Stimulated activated CD4-positive, alpha-beta T cell treated with anti-CD3 and anti-CD28 coated beads, Interleukin-4, amount 100 ng/mL, for 48 hours (primary cell): ENCODE results near the gene EHD1.

Source experiments
- DNase-seq, 2 donors: peaks; one replicate each; pipeline ENCODE4 v3.0.0-alpha.2; 2020; ENCODE audit warnings: low read depth in 2 of 2

The EHD1 gene

DNA sequence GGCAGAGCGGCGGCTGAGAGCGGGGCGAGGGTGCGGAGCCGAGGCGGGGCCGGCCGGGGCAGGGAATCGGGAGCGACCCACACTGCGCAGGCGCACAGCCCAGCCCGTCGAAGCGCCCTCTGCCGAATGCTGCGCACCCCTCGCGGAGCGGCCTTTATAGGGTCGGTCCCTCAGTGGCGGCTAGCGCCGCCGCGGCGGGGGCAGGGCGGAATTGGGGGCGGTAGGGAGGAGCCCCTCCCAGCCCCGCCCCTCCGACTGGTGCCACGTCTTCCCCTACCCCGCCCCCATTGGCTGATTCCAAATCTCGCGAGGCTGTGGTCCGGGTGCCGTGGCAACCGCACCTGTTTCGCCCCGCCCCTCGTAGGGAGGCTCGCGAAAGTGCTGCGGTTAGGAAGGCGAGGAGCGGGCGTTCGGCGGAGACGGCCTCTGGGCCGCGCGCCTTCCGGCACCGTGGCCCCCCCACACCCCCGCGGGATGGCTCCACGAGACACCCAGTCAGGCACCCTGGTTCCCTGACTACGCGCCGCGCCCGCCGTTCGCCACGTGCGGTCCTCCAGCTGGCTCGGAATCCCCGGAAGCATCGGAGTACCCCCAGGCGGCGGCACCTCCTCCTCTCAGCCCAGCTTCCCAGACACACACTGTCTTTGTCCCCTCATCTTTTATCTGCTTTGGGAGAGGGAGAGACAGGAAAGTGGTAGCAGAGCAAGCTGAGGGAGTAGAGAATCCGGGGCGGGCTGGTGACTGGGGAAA, at the start of gene EHD1:
TSS of gene EHD1 (minus strand) at position 128 of the 750 bp plus-strand sequence. CDS start 157 bp downstream, outside the sequence.
- peak; percentile 100 for DNase-seq

DNA sequence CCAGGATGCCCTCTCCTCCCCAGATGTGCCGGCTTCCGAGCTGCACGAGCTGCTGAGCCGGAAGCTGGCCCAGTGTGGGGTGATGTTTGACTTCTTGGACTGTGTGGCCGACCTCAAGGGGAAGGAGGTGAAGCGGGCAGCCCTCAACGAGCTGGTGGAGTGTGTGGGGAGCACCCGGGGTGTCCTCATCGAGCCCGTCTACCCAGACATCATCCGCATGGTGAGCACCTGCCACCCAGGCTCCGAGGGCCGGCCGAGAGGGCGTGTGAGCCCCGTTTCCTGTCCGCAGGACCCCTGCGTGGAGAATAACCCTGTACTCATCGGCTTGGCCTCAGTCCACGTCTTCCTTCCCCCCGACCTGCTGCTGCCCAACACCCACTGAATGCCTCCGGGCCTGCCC, 48.3 kb upstream of the EHD1 start:
- DNase-seq: no peak

DNA sequence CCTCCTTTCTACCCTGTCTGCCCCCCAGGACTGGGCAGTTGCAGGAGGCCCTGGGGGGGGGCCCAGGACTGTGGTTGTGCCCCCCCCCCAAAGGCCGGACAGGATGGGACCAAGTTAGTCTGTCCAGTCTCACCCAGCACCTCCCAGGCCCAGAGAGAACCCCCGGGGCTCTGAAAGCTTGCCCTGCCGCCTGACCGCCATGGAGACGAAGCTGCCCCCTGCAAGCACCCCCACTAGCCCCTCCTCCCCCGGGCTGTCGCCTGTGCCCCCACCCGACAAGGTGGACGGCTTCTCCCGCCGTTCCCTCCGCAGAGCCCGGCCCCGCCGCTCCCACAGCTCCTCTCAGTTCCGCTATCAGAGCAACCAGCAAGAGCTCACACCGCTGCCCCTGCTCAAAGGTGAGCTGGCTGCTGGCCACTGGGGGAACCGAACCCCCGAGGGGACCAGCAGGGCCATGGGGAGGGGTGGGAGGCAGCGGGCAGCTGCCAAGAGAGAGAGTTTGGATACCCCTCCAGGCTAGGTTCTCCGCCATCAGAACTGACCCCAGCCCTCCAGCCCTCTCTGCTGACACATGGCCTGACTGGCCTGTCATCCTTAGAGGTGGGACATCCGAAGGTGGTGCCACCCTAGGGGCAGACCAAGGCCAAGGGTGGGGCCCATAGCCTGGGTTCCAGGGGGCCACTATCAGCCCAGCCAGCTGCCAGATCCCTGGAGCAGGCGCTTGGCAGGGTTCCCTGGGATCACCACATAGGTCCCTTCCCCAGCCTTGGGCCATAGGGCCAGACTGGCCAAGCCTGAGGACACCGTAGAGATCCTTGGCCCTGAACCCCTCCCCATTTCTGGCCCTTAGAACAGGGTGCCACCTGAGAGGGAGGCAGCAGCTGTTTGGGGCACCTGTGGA, 47.4 kb upstream of the EHD1 start:
- no peak for DNase-seq

DNA sequence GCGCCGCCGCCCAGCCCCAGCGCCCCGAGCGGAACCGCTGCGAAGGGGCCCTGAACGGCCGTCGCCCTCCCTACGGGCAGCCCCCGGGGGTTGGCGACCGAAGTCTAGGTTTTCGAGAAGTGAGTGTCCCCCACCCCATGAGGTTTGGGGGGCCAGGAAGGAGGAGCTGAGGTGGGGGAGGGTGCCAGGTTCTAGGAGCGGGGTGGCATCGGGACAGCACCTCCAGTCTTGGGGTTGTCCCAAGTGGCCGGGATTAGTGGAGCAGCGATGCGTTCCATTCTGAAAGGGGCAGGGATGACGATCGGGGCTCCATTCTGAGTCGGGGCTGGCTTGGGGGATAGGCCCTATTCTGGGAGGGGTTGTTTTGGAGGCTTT, 46.5 kb upstream of the EHD1 start:
- DNase-seq: no peak

DNA sequence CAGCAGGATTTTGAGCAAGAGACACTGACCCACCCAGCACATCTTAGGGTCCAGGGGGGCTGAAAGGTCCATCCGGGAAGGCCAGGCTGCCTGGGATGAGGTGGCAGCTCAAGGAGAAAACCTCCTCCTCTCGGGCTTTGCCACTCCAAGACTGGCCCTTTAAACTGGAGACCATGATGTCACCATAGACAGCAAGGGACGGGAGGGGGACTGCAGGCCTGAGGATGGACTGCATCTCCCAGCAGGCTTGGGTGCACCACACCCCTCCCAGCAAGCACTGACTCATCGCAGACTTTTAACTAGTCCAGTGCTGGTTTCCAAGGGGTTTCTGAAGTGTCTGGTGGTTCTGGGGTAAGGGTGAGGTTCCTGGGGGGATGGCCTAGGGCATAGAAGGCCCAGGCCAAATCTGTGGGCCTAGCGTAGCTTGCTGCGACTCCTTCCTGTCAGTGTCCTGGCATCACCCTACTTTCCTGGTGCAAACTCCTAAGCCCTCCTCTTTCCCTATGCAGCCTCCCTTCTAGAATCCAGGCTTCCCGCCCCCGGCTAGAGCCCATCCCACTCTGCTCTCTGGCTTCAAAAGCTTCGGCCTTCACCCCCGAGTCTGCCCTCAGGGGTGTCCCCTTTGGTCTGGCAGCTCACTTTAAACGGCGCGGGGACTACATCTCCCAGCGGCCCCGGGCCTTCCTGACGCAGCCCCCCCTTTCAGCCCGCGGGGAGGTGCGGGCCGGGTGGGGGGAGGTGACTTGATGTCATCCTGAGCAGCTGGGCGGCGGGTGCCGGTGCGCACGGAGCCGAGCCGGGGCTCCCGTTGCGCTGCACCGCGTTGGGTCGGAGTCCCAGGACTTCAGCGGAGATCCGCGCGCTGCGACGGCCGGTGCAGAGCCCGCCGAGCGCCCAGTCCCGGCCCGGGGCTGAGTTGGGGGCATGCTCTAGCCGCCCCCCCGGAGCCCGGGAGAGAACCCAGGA, 45.8 kb upstream of the EHD1 start, which contains the start of gene PPP2R5B:
TSS of gene PPP2R5B (plus strand) at position 746 of the 966 bp plus-strand sequence. CDS start 1,046 bp downstream, outside the sequence.
- peak; percentile 77 to 87 for DNase-seq

DNA sequence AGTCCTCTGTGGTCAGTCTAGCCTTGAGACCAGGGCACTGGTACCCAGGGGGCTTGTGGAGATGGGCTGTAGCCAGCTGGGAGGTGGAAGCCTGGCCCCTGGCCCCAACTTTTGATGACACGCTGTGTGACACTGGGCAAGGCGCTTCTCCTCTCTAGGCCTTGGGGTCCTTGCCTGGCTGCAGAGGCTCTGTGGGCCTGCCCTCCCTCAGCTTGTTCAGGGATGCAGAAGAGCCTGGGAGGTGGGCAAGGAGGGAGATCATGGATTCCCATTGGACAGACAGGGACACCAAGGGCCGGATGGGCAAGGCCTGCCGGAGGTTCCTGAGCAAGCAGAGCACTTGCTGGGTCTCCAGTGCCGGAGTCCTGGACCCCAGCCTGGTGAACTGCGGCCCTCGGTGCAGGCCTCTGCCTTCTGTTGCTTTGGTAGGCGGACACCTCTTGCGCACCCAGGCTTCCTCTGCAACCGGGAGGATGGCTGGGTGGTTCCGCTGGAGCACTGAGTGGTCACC, 44.8 kb upstream of the EHD1 start:
- no peak for DNase-seq

DNA sequence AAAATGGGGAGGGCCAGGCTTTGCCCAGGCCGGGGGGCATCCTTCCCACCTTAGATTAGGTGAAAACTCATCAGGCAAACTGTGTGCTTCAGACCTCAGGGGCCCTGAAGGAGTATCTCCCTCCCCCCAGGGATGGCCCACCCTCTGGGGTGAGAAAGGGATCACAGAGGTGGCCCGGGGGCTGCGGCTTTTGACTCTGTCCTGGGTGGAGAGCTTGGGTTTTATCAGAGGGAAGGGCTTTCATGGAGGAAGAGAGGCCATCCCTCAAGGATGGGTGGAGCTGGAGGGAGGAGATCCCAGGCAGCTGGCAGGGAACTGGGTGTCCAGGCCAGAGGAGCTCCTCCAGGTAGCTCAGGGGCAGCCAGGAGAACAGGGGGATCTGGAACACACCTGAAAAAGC, 43.0 kb upstream of the EHD1 start:
- no peak for DNase-seq

DNA sequence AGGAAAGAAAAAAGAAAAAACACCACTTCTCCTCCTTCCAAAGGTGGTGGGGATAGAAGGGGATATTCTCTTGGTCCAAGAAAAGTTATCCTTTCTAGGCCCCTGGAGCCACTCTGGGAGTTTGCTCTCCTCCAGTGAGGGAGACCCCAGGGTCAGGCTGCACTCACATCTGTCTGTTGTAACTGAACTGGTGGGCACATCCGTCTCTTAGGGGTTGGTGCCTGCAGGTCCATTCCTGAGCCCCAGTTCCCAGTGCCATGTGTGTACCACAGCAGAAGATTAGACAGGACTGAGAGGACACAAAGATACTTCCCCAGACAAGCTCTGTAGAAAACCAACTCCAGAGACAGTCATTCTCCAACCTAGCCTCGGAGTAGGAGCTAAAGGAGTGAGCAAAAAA, 41.7 kb upstream of the EHD1 start:
- no peak for DNase-seq

DNA sequence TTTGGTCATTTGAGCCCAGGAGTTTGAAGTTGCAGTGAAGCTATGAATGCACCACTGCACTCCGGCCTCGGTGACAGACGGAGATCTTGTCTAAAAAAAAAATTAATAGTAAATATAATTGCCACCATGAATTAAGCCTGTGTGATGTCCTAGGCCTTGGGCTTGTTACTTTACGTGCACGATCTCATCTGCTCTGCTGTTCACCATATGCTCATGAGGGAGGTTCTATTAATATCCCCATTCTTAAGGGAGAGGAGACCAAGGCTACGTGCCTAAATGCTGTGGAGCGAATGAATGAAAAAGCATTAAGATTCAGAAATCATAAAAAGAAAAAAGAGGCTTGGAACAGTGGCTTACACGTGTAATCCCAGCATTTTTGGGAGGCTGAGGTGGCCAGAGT, 41.2 kb upstream of the EHD1 start:
- no peak for DNase-seq

DNA sequence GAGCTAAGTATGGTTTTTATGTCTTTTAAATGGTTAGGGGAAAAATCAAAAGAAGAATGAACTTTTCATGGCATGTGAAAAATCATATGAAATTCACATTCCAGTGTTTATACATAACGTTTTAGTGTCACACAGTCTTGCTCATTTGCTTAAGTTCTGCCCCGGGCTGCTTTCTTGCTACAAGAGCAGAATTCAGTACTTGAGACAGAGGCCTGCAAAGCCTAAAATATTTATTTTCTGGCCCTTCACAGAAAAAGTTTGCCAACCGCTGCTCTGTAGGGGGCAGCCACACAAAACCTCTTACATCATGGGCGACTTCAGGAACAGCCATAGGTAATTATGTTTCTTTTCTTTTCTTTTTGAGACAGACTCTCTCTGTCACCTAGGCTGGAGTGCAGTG, 39.6 kb upstream of the EHD1 start:
- DNase-seq: no peak

DNA sequence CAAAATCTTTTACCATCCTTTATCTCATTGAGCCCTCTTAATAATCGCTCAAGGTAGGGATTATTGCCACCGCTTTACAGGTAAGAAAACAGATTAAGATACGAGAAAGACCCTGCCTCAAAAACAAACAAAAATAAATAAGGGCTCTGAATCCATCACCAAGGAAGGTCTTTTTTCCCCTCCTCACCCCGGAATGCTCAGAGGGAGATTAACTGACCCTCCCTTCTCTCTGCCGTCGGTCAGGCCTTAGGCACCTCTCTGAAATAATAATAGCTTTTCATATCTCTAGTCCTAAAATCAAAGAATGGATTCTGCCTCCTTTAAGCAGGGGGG, 39.2 kb upstream of the EHD1 start:
- no peak for DNase-seq

DNA sequence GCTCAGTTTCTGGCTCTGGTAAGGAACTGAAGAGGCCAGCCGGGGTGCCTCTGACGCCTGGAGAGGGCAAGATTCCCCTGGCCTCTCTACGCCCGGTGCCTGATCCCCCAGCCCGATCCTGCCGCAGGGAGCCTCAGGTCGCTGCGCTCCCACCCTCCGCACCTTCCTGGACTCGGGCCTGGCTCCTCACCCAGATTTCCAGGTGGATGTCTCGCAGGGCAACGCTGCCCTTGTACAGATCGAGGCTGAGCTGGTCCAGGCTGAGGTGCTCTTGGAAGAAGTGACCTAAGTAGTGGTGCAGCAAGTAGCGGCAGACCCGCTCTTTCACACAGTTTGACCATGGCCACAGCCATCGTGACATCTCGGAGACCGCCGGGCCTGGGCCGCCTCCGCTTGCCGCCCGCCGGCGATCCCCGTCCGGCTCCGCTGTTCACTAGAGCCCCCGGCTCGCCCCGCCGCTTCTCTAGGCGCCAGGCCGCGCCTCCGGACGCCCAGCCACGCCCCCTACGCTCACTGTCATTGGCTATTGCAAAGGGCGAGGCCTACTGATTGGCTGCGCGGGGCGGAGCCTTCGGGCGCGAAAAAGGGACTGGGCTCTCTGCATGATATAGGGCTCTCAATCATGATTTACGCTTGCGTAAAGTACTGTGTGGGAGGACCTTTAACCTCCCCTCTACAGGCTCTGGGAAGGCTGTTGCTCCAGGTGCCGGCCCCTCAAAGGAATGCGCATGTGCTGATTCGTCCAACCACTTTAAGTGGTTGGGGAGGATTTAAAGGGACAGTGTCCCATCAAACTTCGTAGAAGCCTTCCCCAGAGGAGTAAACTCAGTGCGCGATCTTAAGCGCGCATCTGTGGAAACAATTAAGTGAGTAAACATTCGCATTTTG, 38.6 kb upstream of the EHD1 start, which contains the start of gene ATG2A:
TSS of gene ATG2A (minus strand) at position 435 of the 888 bp plus-strand sequence. CDS start at position 361, 74 bp downstream.
- DNase-seq: peak; percentile 99

DNA sequence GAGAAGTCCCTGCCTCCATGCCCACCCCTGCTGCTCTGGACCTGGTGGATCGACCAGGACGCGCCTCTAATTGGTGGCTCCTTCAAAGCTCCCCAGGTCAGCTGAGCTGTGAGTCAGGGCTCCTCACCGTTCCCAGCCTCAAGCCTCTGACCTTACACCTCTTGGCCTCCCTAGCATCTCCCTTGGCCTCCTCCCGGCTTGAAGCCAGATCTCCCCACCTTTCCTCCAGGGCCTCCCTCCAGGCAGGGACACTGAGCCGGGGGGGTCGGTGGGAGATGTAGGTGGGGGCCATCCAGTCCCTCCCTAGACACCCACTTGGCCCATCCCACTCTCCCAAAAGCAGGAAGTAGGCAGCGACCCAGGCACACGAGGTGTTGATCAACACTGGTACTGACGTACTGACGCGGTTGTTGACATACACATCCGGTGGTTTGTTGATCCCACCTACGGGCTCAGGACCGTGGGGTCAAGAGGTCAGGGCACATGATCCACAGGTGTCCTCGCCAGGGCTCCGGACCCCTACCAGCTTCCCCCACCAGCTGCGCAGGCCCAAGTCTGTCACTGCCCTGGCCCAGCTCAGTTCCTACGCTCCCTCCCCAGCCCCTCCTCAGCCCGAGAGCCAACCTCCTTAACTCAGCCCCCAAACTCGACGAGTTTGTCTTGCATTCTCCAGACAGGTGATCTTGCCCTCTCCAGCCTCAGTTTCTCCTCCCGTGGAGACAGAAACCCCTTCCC, 37.8 kb upstream of the EHD1 start:
- DNase-seq: peak in 1 of 2 donors; percentile 13

DNA sequence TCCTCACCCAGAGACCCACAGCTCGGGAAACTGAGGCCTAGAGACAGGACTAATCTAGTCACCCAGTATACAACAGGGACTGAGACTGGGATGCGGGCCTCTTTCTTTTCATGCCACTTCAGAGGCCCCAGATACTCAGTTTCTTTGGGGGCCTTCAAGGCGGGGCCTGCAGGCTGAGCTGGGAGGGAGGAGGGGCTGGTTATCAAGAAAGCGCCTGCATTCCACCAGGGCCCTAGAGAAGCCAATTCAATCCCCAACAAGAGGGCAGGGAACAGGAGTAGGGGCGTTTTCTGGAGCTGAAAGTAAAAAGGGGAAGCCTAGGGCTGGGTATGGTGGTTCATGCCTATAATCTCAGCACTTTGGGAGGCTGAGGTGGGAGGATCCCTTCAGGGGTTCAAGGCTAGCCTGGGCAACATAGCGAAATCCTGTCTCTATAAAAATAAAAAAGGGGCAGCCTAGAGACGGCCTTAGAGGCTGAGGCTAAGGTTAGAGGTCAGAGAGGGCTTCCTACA, 37.0 kb upstream of the EHD1 start:
- DNase-seq: no peak

DNA sequence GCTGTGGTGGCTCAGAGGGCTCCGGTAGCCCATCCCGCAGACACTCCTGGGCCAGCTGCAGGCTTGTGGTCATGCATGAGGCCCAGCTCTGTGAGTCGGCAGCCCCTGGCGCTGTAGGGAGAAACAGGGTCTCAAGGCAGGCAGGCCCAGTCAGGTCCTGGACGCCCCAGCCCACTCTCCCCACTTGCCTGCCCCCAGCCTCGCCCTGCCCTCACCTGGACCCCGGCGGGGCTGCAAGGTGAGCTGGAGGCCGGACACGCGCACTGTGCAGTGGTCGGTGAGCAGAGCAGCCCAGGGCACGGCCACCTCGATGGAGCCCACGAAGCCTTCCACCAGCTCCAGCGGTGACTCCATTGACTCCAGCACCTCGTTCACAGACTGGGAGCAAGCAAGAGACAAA, 35.7 kb upstream of the EHD1 start:
- DNase-seq: no peak

DNA sequence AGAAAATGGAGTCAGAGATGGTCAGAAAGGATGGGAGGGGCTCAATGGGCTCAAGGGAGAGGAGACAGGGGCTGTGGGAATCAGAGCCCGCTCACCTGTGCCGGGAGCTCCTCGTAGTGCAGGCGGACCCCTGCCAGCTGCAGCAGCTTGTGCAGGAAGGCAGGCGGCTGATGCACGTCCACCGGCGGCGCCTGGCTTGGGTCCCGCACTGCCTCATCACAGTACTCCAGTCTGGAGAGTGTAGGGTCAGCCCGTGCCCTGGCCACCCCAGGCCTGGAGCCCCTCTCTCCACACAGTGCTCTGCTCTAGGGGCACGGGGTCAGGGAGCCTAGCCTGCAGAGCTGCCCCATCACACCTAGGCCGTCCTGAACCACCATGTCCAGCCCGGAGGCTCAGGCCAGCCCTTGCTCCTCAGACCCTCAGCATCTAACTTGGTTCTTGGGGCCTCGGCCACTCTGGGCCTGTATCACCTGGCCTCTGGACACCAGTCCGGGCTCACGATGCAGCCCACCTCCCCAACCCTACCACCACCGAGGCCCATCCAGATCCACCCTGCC, 34.8 kb upstream of the EHD1 start:
- no peak for DNase-seq

DNA sequence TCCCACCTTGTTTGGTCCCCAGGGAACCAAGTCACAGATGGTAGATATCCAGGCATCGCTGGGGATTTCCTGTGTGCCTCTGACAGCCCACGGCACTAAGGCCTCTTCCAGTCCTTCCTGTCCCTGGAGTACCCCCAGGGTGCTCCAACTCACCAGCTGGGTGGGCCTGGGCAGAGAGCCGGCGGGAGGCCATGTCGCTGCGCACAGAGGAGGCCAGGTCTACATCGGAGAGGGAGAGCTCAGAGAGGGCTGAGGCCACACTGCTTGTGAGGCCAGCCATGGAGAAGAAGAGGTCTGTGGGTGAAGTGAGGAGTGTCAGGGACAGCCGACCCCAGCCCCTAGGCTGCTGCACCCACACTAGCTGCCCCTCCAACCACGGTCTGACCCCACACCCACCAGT, 33.3 kb upstream of the EHD1 start:
- DNase-seq: no peak

DNA sequence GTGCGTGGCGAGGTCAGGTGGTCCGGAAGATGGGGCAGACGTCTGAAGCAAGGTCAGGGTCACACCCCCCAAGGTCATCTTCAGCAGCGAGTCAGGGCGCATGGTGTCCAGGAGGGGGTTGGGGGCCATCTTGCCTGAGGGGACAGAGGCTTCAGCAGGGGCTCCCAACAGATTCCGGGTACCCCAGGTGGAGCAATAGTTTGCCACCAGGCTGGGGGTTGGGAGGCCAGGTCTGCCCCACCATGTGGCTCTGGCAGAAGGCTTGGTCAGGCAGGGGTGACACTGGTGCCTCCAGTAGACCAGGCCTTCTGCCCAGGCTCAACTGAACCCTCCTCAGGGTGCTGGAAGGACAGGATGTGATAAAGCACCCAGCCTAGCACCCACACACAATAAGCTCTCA, 32.7 kb upstream of the EHD1 start:
- DNase-seq: no peak

DNA sequence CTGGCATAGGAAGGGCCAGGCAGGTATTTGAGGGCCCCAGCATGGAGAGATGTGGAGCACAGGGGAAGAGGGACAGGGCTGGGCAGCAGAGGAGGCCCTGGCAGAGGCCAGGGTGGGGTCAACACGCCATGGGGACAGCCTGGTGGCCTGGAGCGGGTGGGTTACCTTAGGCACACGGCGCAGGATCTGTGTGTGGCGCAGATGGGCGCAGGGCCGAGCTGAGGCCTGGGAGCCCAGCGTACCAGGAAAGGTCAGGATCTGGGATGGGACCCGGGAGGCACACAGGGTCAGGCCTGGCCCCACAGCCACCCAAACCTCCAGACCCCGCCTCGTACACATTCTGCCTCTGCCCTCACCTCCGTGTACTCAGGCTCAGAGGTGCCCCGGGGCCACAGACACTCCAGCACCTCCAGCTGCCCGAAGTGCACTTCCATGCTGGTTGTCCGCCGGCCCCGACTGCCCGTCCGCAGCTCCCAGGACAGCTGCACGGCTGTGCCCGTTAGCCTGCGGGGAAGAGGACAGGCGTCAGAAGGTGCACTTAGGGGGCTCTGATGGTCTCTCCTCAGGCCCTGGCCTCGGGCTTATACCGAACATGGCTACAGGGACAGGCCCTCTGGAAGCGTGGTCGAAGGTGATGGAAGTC, 32.2 kb upstream of the EHD1 start:
- no peak for DNase-seq
